Measurements from ENCODE around the gene MRGPRD.

Gene MRGPRD

DNA sequence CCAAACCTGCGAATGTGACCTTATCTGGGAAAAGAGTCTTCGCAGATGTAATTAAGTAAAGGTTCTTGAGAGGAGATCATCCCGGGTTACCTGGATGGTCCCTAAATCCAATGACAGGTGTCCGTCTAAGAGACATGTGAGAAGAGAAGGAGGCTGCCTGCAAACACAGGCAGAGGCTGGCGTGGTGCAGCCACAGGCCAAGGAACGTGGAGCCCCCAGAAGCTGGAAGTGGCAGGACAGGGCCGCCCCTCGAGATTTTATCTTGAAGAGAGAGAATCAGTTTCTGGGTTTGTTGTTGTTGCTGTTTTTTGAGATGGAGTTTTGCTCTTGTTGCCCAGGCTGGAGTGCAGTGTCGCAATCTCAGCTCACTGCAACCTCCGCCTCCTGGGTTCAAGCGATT is 33.6 kb downstream of the MRGPRD start:
- DNase-seq (ENCODE audit: low read depth, low spot score): no peak

DNA sequence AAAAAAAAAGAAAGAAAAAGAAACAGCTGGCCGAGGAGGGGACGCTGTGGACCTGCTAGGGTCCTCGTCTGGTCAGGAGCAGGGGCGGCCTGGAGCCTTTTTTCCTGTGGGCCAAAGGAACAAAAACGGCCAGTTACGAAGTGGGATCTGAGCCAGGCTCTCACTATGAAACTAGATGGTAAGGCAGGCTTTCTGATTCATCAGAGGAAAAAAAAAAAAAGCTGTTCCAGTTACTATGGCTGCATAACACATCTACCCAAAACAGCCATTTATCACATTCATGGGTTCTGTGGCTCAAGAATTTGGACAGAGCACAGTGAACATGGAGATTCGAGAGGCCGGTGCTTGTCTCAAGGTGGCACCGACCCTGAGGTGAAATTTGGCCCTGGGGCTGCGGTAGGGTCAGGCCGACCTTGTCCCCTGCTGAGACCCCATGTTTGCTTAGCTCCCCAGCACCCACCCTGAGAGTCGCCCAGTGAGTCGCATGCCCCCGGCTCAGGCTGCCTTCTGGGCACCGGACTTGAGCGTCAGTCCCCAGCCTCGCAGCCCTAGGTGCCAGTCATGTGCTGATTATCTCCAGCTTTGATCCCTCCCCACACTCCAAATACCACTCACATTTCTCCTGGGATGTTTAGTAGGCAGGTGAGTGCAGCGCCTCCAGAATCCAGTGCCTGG is 34.2 kb downstream of the MRGPRD start:
- DNase-seq (ENCODE audit: low read depth, low spot score): peak; percentile 94

DNA sequence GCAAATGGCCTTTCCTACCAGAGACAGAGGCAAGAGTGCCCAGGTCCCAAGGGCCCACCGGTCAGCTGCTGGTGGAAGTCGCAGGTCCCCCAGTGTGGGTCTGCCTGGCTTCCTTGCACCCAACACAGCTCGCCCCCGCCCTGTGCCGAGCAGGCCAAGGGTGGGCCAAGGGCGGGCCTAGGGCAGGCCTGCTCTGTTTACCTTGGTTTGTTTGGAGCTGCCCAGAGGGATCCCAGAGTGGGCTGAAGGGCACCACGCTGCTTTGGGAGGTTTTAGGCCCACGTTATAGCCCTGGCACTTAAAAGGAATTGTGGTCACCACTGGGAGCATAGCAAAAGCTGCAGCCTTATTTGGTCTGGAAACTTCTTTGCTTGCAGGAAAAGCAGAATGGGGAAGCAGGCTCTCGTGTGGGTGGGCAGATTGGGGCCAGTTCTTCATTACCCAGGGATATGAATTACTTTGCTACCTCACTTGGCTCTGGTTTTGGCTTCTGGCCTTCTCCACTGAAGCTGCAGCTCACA is 38.0 kb downstream of the MRGPRD start:
- DNase-seq (ENCODE audit: low read depth, low spot score): peak; percentile 82

DNA sequence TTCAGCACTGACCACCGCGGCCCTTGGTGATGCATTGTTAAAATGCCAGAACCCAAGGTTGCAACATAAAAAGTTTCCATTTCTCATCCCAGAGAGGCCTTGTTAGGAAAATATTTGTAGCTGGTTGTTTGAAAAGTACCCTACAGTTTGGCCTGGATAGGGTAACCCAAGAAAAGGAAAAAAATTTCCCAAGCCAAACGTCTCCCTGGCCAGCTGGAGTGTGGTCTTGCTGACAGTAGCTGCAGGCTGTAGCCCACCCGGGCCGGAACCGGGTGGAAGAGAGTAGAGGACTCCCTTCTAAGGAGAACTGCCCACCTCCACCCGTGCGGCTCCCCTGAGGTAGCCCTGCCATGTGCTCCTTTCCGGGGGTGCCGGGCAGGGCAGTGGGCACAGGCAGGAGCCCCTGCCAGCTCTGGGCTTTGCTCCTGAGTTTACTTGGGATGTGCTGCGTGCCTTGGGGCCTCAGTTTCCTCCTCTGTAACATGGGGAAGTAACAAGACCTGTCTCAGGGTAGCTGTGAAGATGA is 38.6 kb downstream of the MRGPRD start:
- peak; percentile 23 for DNase-seq (ENCODE audit: low read depth, low spot score)

DNA sequence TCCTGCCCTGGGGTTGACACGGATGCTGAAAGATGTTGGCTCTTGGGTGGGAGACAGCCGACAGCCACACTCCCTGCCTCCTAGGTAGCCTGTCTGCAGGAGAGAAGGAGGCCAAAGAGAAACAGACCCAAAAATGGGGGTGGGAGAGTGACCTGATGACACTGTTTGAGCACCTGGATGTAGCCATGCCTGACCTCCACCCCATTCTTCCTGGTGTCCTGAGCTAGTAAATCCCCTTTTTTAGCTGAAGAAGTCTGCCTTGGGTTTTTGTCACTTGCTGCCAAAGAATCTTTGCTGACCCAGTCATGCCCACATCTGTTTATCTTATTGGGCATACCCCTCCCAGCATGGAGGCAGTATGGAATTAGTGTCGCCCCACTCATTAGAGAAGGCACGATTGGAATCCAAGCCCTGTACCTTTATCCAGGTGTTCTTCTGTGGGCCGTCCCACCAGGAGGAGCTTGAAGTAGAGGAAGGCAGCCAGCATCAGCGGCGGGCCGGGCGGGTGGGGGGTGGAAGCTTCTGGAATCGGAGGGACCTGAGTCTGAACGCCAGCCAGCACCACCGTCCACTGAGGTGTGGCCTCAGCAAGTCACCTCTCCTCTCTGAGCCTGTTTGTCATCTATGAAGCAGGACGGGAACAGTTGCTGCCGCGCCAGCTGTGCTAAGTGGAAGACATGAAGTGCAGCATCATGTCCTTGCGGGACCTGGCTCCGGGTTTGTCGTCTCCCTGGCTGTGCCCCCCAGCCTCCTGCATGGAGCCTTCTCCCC is 39.3 kb downstream of the MRGPRD start:
- DNase-seq (ENCODE audit: low read depth, low spot score): no peak

DNA sequence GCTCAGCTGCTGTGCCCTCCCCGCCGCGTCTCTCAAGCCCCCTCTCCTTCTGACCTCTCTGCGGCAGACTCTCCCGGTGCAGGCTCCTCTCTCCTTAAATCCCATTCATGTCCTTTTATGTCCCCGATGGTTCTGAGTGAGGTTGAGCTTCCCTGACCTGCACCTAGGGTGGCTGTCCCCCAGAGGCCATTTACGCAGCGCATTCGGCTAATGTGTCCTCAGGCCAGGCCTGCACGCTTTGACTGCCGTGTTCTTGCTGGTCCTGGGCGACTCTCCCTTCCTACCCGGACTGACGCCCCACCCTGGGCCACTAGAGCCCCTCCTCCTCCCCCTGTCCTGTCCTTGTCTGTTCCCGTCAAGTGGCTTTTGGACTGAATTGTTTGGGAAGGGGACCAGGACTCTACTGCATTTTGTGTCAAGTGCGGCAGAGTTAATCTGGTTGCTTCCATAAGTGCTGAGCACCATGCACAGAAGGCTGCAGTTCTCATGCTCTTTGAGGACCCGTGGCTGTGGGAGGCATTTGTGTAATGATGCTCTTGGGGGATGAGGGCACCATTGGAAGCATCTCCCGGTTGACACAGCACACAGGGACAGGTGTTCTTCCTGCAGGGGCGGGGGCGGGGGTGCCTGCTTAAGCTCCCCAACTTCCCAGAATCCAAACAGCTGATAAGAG is 40.0 kb downstream of the MRGPRD start:
- no peak for DNase-seq (ENCODE audit: low read depth, low spot score)

DNA sequence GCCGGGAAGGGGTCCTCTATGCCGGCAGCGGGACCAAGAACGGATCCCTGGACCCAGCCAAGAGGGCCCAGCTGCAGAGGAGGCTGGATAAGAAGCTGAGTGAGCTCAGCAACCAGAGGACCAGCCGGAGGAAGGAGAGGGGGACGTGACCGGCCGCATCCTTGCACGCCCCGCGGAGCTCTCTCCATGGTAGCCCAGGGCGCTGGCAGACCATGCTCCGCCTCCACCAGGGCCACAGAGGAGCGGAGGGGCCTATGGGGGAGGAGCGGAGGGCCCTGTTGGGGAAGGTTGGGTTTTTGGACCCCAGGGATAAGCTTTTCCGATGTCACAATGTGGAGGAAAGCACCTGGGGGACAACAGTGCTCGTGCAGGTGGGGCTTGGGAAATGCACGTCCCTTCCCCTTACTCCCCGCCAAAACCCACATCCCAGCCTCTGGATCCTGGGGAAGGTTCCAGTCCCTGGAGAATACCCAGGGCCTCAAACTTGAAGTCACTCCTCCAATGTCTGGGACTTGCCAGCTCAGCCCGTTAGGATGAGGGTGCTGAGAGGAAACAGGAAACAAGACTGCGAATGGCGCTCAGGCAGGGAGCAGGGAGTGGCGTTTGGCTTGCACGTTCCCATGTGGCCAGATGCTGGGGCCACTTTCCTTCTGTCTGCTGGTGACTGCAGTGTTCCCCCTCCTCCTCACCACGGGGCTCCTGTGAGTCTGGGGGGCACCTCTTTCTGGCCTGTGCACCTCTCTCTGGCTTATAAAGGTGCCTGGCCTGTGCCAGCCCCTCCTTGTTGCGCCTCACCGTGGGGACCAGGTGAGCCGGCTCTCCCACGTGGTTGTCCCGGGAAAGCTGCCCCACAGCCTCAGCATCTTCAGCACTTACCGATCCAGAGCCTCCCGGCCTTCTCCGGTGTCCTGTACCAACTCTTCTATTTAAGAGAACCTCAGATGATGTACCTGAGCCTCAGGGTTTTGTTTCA is 40.9 kb downstream of the MRGPRD start:
- no peak for DNase-seq (ENCODE audit: low read depth, low spot score)

DNA sequence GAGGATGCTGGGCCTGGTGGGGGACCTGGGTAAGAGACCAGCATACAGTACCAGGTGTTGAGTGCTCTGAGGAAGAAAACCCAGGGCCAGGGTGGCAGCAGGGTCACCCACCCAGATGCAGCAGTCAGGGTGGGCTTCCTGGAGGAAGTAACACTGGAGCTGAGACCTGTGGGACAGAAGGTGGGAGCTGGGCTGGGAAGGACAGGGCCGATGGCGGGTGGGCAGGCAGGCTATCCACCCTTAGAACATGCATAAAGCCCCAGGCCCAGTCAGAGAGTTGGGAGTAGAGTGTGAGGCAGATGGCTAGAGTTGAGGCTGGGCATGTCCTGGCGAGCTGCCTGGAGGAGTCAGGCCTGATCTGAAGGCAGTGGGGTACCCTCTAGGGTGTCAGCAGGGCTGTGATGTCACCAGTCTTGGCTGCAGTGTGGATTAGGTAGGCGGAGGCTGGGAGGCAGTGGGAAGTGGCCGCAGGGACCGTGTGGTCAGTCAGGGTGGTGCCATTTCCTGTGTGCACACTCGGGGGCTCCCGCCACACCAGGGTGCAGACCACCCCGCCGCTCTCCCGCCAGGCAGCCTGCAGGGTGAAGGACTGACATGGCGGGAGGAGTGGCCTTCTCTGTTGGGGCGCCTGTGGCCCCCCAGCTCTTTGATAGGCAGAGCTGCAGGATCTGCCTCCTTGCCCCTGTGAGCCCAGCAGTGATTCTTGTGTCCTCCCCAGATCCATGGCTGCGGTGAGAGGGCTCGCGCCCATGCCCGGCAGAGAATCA is 41.8 kb downstream of the MRGPRD start:
- no peak for DNase-seq (ENCODE audit: low read depth, low spot score)

DNA sequence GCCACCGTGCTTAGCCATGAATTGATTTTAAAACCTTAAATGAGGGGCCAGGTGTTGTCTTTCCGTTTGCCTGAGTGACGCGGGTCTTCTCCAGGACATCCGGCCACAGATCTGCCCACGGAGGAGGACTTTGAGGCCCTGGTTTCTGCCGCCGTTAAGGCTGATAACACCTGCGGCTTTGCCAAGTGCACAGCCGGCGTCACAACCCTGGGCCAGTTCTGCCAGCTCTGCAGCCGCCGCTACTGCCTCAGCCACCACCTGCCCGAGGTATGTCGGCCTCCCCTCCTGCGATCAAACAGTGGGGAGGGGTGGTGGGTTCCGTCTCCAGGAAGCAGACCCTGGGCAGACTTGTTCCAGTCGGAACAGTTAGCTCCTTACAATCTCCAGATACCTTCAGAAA is 42.7 kb downstream of the MRGPRD start:
- no peak for DNase-seq (ENCODE audit: low read depth, low spot score)

DNA sequence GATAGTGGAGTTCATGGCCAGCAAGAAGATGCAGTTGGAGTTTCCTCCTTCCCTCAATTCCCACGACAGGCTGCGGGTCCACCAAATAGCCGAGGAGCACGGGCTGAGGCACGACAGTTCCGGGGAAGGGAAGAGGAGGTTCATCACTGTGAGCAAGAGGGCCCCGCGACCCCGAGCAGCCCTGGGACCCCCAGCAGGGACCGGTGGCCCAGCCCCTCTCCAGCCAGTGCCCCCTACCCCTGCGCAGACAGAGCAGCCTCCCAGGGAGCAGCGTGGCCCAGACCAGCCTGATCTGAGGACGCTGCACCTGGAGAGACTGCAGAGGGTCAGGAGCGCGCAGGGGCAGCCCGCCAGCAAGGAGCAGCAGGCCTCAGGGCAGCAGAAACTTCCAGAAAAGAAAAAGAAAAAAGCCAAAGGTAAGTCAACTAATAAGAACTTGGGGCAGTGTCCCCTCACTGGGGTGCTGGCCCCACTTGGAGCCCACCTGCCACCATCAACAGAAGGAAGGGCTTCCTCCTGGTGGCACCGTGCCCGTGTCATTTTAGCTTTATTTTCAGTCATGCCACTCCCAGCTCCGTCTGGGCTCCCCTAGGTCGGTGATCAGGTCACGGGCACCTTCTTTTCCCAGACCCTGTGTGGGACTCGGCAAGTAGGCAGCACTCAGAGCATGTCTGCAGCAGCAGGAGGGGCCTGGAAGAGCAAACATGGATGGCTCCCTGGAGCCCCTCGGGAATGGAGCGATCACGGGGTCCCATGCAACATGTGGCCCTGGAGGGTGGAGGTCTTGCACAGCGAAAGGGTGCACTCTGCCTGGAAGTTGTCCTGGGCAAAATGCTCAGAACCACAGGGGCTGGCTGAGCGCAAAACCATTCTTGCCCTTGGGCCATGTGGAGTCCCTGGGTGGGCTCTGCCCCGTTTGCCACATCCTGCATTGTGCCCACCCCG is 43.8 kb downstream of the MRGPRD start:
- no peak for DNase-seq (ENCODE audit: low read depth, low spot score)

DNA sequence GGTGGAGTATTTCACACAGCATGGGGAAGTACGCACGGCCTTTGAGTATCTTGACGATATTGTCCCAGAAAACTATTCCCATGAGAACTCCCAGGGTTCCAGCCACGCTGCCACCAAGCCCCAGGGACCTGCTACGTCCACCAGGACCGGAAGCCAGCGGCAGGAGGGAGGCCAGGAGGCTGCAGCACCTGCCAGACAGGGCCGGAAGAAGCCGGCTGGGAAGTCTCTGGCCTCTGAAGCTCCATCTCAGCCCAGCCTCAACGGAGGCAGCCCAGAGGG is 44.5 kb downstream of the MRGPRD start:
- no peak for DNase-seq (ENCODE audit: low read depth, low spot score)

DNA sequence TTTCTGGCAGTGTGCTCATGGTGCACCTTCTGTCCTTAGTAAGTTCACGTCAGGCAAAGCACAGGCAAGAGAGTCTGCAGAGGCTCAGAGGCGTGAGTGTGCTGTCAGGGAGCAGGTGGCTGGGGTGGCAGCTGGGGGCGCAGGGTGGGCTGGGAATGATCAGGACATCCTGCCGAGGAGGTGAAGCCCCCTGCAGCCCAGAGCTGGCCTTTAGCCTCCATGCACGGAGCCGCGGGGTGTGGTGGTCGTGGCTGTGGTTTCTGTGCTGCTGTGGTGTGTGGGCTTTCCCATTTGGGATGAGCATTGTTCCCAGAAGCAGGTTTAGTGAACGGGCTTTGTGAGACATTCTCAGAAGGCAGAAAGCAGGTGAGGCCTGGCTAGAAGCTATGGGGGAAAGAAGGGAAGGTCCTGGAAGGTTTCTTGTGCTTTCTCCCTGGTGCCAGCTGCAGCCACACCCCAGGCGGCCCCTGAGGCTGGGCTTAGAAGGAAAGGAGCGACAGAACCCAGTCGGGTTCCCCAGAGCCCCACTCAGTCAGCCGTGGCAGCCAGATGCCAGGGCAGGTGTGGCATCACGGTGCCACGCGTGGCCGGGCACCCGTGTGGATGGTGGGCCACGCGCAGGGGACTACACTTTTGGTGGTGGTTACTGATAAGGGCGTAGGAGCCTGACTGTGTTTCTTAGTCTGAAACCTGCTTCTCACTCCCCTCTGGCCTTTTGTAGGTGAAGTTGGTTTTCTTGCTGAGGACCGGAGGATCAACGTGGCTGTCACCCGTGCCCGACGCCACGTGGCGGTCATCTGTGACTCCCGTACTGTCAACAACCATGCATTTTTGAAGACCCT is 45.0 kb downstream of the MRGPRD start:
- DNase-seq (ENCODE audit: low read depth, low spot score): no peak

DNA sequence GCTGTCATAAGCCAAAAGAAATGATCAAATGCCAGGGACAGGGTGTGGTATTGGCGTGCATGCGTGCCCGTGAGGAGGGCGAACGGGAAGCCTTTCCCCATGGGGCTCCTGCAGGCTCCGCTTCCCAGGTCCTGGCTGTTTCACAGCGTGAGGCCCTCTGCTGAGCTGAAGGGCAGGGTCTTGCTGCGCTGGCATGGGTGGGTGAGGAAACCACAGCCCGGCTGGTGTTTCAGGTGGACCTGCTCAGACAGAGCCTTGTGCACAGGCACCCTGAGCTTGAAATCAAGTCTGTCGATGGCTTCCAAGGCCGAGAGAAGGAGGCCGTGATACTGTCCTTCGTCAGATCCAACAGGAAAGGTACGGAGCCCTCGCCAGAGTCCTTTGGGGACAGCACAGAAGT is 45.7 kb downstream of the MRGPRD start:
- no peak for DNase-seq (ENCODE audit: low read depth, low spot score)

DNA sequence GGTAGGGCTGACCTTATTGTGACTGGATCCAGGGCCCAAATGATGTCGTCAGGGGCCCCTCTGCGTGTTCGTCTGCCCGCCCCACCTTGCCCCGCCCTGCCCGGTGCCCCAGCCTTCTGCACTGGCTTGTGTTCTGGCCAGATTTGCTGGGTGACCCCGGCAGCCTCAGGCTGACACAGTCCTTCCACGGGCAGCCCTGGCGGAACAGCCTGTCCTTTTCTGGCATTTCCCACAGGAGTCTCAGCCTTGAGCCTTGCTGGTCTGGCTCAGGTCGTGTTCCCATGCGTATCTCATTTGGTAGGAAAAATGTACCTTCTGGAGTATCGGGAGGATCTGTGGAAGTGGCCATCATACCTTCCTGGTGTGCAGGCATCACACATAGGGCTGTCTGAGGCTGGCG is 46.1 kb downstream of the MRGPRD start:
- DNase-seq (ENCODE audit: low read depth, low spot score): no peak

DNA sequence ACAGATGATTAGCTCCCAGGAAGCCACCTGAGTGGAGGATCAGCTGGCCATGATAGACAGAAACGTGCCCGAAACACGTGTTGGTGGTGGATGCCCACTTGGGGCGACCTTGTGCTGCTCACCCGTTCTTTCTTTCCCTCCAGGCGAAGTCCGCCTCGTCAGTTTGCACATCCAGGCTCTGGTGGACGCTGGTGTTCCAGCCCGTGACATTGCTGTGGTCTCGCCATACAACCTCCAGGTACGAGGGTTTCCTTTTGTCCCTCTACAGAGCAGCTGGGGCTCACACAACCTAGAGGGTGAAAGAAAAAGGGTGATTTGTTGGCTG is 46.5 kb downstream of the MRGPRD start:
- no peak for DNase-seq (ENCODE audit: low read depth, low spot score)

DNA sequence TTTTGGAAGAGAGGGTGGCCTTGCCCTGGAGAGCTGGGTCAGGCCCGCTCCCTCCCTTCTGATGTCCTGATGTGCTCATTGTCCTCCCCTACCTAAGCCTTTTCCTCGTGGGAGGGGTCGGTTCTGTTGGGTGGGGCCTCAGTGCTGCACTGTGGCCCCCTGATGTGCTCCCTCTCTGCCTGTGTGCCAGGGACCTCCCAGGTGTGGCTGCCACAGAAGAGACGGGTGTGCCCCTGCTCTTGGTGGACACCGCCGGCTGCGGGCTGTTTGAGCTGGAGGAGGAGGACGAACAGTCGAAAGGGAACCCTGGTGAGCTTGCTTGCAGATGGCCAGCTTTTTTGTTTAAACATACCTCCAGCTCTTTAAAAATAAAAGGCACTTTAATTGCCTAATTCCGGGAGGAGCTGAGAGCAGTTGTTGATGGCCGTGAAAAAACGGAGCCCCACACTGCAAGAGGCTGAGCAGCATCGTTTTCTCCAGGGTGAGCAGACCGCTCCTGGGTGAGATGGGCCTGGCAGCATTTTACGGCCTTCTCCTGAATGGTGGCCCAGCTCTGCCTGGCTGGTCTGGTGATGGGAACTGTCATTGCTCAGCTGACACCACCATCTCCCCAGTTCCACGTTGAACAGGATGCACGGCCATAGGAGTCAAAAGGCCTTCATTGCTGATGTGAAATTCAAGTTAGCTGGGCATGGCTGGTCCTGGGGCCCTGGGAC is 47.0 kb downstream of the MRGPRD start:
- DNase-seq (ENCODE audit: low read depth, low spot score): no peak

DNA sequence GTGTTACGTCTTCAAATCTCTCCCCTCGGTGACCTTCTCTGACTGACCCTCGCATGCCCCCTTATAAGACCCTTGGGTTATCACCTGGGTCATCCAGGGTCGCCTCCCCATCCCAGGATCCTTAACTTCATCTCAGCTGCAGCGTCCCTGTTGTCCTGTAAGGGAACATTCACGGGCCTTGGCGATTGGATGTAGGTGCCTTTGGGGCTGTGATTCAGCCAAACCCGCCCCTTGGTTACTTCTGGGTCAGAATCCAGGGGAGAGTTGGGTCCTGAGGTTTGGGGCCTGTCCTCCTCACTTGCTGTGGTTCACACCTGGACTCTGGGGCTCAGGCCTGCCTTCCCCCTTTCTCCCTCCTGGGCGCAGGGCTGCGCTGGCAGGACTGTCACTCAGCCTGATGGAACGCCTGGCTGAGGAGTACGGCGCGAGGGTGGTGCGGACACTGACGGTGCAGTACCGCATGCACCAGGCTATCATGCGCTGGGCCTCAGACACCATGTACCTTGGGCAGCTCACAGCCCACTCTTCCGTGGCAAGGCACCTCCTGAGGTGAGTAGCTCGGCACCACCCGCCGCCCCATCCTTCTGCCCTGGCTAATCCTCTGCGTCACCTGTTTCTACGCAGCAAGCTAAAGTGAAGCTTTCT is 47.7 kb downstream of the MRGPRD start:
- no peak for DNase-seq (ENCODE audit: low read depth, low spot score)

DNA sequence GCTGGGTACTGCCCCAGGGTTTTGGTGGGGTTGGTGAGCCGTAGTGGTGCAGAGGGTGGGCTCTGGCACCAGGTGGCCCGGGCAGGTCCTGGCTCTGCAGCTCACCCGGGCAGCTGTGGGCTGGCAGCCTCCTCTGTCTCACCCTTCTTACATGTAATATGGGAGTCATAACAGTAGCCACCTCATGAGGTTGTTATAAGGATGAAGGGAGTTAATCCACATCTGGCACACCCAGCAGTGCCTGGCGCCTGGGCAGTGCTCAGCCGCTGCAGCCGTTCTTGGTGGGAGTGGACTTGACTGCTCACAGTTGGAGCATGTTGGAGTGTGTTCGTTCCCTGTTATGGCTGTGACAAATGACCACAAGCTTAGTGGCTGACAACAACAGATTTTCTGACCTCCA is 48.4 kb downstream of the MRGPRD start:
- no peak for DNase-seq (ENCODE audit: low read depth, low spot score)

Data from astrocyte of the hippocampus (primary cell).